HG03196 (cell line): ENCODE measurements around the gene SMO.
A peak's percentile ranks its signal among the peaks of the same experiment; 100 is the strongest.

Source experiments
- ATAC-seq: cut with Tn5 transposase; IDR thresholded peaks from one replicate; pipeline ENCODE4 v1.9.1; 2021; ENCODE audit not compliant: unreplicated experiment

Gene SMO

DNA sequence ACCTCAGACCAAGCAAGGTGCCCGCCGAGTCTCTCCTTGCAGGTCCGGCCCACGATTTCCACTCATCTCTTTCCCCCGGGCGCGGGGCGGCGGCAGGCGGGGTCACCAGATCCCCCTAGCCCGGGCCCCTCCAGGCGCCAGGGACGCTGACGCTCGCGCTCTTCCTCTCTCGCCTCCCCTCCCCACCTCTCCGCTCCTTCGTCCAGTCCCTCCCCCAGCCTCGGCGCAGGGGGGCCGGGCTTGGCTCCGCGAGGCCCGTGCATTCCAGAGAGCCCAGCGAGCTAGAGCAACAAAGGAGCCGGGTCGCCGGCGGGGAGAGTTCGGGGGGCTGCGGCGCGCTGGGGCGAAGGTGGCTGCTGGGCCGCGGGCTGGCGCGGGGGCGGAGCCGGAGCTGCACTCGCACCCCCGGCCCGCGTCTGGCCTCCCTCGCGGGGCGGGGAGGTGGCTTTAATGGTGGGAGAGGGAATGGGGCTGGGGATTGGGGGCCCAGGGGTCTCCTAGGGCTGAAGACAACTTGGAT is at the start of gene SMO:
SMO (plus strand) TSS at position 262 of the 520 bp plus-strand sequence. CDS start 519 bp downstream, outside the sequence.
- no peak for ATAC-seq

- ATAC-seq: no peak
Observed at GRCh38 chr7:129143724-129144094, 44.7 kb upstream of the SMO start.

- peak; percentile 65 for ATAC-seq
Observed at GRCh38 chr7:129144095-129144833, 44.2 kb upstream of the SMO start, which contains the start of gene TSPAN33. Gene TSPAN33 (plus strand): TSS chr7:129144707. CDS start chr7:129144981, 274 bp downstream.

DNA sequence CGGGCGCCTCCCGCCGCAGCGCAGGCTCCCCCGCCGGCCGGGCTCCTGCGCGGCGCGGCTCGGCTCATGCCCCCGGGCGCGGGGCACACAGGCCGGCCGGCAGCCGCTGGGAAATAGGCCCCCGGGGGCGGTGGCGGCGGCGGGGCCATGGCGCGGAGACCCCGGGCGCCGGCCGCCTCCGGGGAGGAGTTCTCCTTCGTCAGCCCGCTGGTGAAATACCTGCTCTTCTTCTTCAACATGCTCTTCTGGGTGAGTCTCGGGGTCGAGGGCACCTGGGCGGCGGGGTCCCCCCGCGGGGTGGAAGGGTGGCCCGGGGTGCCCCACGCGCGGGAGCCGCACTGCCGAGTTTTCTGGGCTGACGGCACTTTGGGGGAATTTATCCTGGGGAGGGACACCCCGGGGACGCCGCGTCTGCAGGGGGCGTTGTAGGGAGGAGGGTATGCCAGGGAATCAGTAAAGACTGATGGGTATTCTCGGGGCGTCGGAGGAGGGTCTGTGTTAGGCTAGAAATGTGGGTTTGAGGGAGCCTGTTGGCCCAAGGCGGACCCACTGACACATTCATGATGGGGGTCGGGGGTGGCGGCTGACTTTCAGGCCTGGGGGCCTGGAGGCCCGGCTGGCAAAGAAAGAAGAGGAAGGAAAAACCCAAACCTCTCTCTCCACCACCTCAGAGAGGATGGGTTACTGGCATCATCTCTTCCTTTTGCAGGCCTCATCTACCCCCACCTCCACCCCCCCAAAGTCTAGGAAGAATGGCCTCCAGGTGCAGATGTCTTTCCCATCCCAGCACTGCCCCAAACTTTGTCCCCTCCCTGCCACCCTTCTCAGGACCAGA is 43.4 kb upstream of the SMO start:
- ATAC-seq: peak; percentile 3

- peak; percentile 67 for ATAC-seq
Observed at GRCh38 chr7:129146237-129146979, 42.0 kb upstream of the SMO start.

DNA sequence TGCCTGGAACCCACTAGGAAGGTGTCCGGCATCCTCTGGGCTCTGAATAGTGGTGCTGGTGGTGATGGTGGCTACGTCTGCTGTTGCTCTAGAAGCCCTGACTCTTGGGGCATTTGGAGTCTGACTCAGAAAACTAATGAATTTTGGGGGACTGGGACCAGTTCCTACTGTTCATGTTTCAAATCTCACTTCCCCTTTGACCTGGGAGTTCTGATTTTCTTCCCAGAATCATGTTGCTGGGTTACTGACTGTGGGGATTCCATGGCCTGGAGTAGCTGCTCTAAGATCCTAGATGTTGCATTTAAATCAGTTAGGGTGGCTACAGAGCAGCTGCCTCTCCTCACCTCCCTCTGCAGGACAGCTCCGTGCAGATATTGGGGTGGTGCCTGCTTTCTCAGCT is 40.7 kb upstream of the SMO start:
- ATAC-seq: no peak

DNA sequence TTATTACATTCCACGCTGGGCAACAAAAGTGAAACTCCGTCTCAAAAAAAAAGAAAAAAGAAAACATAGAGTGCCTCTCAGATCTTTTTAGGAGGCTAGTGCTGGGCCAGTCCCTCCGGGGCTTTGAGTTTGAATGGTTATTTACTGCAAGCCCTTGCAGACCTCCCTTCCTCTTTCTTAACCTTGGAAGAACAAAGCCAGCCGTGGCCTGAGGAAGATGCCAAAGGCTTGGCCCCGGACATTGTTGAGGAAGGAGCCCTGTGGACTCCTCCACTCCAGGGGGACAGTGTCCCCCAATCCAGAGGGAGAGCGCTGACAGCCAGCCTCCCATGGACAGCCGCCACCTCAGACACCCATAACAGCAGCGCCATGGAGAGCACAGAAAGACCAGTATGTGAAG is 38.9 kb upstream of the SMO start:
- ATAC-seq: no peak

GRCh38 chr7:129150199-129150996 is 38.0 kb upstream of the SMO start:
- no peak for ATAC-seq

DNA sequence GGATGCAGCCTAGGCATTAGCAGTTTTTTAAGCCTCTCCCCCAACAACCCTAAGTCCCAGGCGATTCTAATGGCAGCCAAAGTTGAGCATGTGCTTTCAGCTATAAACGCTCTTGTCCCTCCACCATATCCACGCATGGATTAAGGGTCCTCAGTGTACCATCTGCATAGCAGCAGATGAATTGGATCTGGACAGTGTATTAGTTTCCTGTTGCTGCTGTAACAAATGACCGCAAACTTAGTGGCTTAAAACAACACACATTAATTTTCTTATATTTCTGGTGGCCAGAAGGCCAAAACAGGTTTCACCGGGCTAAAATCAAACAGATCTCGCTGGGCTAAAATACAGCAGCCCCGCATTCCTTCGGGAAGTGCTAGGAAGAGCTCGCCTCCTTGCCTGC is 30.8 kb upstream of the SMO start:
- no peak for ATAC-seq

DNA sequence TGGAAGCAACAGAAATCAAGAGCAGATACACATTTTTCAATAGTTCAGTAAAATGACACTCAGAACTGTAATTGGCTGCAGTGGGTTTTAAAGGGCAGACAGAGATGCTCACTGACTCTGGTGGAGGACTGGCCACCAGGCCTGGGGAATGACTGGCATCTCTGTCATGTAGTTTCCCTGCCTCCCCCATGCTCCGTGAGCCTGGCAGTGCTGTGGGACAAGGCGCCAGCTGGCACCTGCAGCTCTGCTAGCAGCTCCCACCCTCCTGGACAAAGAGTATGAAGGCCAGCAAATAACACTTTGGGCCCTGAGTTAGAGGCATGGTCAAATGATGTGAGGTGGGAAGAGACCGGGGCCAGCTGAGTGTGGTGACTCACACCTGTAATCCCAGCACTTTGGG is 28.9 kb upstream of the SMO start:
- ATAC-seq: no peak

DNA sequence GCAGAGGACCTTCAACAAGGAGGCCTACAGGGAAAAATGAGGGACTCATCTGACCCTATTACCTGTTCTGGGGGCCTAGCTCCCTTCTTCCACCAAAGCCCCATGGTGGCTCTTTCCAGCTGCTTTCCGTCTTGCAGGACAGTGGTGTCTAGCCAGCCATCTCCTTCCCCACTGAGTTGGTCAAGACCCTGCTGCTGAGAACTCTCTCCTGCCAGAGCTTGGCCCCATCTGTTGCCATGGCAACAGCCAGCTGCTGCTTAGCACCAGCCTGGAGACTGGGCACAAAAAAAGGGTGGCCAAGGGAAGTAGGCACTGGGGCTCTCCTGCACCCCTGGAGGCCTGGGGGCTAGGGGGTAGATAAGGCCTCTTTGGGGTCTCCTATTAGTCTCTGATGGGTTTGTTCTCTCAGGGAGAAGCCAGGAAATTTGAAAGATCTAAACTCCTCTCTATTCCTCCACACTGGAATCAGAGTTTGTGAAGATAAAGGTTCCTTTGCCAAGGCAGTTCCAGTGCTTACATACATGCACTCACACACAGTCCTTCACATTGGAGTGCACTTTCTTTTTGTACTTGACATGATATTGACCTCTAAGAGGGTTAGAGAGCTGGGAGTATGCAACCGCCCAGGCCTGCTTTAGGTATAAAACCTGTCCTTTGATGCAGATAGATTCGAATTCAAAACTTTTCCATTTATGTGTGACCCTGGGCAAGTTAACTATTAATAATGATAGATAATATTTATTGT is 28.1 kb upstream of the SMO start:
- no peak for ATAC-seq

DNA sequence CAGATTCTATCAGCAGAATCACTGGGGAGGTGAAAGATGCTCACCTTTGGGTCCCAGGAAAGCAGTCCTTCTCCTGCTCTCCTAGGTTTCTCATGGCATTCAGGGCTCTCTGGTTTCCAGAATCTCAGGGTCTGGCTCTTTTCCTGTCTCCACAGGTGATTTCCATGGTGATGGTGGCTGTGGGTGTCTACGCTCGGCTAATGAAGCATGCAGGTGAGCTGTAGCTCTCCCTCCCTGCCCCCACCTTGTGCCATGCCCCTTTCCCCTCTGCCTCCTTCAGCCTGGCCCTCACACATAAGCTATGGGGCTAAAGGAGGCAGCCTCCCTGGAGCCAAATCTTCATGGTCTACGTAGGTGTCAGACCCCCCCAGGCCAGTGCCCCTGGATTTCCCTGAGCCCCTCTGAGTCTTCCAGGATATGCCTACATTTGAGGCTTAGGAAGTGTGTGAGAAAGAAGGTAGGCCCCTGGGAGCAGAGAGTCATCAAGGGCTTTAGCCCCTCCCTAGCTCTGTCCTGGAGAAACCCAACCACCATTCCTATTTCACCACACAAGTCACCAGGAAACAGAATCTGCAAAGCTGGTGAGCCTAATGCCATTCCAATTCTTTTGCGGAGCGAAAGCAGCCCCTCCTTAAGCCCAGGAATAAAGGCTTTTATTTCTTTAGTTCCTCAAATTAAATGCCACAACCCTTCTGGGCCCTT is 26.8 kb upstream of the SMO start:
- no peak for ATAC-seq

DNA sequence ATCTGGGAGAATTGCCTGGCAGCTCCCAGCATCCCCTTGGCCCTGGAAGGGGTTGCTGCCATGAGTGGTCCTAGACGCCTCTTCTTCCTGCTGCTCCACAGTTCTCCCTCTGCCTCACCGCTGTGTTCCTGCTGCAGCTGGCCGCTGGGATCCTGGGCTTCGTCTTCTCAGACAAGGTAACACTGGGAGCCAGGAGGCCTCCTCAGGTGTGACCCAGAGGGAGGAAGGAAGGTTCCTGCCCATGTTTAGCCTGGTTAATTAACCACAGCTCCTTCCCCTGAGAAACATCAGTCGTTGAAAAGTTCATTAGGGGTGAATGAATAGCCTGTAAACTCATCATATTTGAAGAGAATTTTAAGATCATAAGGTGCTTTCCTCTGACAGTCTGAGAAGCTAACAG is 25.7 kb upstream of the SMO start:
- no peak for ATAC-seq

DNA sequence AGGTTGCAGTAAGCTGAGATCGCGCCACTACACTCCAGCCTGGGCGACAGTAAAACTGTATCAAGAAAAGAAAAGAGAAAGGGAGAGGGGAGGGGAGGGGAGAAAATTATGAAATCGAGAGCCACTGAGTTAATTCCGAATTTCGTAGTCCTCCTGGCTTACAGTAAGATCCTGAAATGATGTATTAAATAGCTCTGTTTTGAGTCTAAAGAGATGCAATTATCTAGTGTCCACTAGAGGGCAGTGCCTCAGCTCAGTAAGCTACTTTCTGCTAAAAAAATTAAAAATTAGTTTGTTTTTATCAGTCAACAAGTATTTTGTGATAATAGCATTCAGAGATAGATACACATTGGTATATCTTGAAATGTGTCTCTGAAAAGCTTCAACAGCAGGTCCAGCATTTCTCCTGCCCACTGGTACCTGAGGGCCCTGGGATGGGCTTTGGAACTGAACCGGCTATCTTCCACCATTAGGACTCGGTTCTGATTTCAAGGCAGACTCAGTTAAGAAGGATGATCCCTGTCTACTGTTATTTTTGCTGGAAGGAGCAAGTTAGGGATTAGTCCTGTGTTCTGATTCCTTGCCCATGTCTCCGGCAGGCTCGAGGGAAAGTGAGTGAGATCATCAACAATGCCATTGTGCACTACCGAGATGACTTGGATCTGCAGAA is 24.4 kb upstream of the SMO start:
- ATAC-seq: no peak

GRCh38 chr7:129166745-129167144 is 21.7 kb upstream of the SMO start:
- ATAC-seq: no peak

GRCh38 chr7:129167817-129168216 is 20.6 kb upstream of the SMO start:
- ATAC-seq: no peak

GRCh38 chr7:129168231-129169021 is 20.0 kb upstream of the SMO start:
- ATAC-seq: no peak

DNA sequence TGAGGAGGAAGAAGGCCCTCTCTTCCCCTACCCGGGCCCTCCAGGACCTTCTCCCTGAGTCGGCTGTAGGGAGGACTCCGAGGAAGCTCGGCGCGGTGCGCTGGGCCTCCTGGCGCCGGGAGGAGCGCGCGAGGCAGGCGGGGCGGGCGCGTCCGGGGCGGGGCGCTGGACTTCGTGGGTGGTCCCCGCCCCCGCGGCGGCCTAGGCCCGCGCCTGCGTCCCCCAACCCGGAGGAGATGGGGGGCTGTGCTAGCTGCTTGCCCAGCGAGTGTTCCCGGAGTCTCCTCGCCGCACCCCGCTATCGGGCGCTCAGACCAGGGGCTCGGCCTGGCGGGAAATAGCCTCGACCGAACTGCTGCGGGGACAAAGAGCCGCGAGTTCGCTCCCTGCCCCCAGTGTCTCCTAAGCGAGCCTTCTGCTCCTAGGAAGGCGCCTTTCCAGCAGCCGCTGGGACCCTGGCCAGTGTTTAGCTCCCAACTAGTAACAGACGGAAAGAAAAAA is 19.2 kb upstream of the SMO start:
- ATAC-seq: no peak
